Measurements from ENCODE around the gene ABCC9.

DNA sequence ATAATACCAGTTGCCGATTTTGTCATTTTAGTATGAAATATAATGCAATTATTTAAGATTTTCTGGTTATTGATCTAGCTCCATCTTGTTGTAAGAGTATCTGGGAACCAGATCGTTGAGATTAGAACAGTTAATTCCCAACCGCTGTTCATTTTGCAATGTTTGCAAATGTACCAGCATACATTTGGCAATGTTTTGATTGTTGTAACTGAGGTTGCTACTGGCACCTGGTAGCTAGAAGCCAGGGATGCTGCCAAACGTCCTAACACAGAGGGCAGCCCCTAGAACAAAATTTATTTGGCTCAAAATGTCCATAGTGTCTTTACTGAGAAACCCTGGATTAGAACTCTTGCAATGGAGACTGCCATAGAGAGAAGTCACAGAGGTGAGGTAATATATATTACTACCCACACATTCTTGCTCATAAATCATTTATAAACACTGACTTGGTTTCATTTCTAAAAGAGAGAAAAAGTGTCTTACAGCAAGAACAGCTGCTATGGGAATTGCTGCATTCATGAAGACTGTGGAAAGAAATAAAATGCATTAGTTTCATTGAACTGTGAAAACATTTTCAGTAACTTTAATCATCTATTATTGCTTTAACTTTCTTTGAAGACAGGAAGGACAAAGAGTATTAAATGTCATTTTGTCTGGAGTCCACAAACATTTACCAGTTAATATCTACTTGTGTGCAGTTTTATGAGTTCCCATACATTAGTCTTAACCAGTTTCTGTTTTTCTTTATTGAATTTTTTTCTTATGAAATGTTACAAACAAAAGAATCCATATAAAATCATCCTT, 46.2 kb downstream of the ABCC9 start:
- TF ChIP-seq, protein P1, sequence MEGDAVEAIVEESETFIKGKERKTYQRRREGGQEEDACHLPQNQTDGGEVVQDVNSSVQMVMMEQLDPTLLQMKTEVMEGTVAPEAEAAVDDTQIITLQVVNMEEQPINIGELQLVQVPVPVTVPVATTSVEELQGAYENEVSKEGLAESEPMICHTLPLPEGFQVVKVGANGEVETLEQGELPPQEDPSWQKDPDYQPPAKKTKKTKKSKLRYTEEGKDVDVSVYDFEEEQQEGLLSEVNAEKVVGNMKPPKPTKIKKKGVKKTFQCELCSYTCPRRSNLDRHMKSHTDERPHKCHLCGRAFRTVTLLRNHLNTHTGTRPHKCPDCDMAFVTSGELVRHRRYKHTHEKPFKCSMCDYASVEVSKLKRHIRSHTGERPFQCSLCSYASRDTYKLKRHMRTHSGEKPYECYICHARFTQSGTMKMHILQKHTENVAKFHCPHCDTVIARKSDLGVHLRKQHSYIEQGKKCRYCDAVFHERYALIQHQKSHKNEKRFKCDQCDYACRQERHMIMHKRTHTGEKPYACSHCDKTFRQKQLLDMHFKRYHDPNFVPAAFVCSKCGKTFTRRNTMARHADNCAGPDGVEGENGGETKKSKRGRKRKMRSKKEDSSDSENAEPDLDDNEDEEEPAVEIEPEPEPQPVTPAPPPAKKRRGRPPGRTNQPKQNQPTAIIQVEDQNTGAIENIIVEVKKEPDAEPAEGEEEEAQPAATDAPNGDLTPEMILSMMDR (IDR thresholded peaks at IDR 0.05): no peak
- no peak for TF ChIP-seq POLR2AphosphoS5 (IDR thresholded peaks at IDR 0.05)
